ENCODE results near the gene MYH7. TPM values are rescaled to one million over a fixed set of nuclear protein-coding genes. Genes with fewer than 3 reads are reported as not detected.
"Not testable (repeated sequence)": the region's sequence is repeated elsewhere in the genome, so short reads cannot be mapped to it uniquely, and the experiment has no call there.

The MYH7 gene
- total RNA-seq, 2 experiments from 2014 or later, result 0.04 to 0.06 TPM

DNA sequence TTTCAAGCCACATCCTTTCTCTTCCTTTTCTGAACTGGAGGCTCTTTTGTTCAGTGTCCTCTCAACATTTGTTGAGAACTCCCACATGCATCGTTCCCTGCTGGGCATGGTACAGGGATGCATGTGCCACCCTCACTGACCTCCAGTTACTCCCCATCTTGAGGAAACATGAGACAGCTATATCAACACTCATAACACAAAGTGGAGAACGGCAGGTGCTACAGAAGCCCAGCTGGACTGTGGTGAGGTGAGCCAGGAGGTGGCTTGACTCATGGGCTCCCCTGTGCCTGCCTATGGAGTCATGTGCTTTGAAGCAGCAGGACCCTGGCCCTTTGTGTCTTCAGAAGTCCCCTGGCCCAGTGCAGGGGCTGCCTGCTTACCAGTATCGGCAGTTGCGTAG lies 37.1 kb downstream of the MYH7 start:
- H3K4me3 Mint-ChIP-seq, result no peak overlapping the region
- no peak for DNase-seq
- no peaks in the 10 kb centered on the region for H3K27me3 Mint-ChIP-seq
- no peak overlapping the region for H3K27ac Mint-ChIP-seq
- no peaks in the 10 kb centered on the region for H3K4me1 Mint-ChIP-seq
- H3K36me3 Mint-ChIP-seq, result no peaks in the 10 kb centered on the region
- no peaks in the 10 kb centered on the region for H3K9me3 Mint-ChIP-seq

DNA sequence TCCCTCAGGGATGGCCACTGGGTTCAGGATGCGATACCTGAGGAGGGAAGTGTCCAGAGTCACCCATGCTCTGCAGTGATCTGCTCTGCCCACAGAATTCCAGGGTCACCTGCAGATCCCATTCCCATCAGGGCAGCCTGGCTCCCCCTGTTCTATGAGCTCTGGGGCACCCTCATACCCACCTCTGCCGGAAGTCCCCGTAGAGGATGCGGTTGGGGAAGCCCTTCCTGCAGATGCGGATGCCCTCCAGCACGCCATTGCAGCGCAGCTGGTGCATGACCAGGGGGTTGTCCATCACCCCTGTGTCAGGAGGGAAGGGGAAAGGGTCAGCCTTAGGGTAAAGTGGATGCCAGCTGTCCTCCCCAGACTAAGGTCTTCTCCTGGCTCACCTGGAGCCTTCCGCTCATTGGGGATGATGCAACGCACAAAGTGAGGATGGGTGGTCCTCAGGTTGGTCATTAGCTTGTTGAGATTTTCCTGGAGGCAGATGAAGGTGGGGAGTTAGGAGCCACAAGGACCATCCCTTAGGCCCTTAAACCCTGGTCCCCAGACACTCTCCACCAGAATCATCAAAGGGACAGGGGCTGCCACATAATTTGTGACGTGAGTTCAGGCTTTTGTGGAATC lies 38.6 kb downstream of the MYH7 start:
- Mint-ChIP-seq H3K27me3 (no peaks in the 10 kb centered on the region), H3K4me1 (no peaks in the 10 kb centered on the region), H3K4me3 (no peak overlapping the region), H3K9me3 (no peaks in the 10 kb centered on the region), H3K27ac (no peak overlapping the region), H3K36me3 (no peaks in the 10 kb centered on the region)
- DNase-seq, result no peak

DNA sequence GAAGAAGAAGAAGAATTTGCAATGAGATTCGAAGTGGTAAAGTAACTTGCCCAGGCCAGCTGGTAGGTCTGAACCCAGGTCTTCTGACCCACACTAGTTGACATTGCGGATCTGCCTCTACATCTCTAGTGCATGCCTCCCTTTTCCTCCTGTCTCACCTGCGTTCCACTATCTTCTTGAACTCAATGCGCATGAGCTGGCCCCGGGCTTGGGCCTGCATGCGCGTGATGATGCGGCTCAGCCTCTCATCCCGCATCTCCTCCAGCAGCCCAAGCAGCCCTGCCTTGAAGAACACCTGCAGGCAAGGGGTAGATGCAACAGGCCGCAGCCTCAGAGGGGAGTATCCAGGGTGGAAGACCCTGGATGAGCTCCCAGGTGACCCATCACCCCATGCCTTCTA lies 39.3 kb downstream of the MYH7 start:
- DNase-seq, result no peak
- Mint-ChIP-seq H3K9me3 (no peaks in the 10 kb centered on the region), H3K27me3 (no peaks in the 10 kb centered on the region), H3K4me3 (no peak overlapping the region), H3K4me1 (no peaks in the 10 kb centered on the region), H3K36me3 (no peaks in the 10 kb centered on the region), H3K27ac (no peak overlapping the region)

DNA sequence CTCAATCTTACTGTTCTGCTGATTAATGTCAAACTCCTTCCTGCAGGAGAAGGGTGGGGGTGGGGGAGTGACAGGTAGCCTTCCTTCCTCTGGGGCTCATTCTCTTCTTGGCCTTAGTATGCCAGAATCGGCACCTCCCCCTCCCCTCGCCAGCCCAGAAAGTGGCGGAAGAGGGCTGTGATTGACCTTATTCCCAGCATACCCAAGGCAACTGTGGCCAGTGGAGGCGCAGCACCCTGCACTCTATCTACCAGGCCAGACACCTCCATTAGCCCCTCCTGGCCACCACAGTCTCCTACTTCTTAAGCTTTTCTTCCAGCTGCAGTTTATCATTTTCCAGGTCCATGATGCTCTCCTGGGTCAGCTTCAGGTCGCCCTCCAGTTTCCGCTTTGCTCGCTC lies 42.8 kb downstream of the MYH7 start:
- H3K27ac Mint-ChIP-seq, result no peak overlapping the region
- no peaks in the 10 kb centered on the region for H3K36me3 Mint-ChIP-seq

DNA sequence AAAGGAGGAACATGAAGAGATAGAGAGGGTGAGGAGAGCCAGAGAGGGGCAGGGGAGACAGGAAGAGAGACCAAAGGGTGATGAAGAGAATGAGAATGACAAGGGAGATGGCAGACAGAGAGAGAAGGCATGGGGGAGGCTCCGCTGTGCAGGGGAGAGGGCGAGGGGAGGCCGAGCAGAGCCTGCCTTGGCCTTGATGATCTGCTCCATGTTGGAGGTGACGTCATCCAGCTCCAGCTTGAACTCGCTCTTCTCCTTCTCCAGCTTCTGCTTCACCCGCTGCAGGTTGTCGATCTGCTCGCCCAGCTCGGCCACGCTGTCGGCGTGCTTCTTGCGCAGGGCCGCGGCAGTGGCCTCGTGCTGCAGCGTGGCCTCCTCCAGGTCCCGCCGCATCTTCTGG lies 45.6 kb downstream of the MYH7 start:
- not testable (repeated sequence) for H3K4me1 Mint-ChIP-seq, H3K9me3 Mint-ChIP-seq, H3K36me3 Mint-ChIP-seq, H3K4me3 Mint-ChIP-seq, H3K27ac Mint-ChIP-seq, DNase-seq, H3K27me3 Mint-ChIP-seq

More for the DNA sequence above, 42.8 kb downstream of the MYH7 start:
- no peaks in the 10 kb centered on the region for H3K27me3 Mint-ChIP-seq
- no peak overlapping the region for H3K4me3 Mint-ChIP-seq
- no peaks in the 10 kb centered on the region for H3K4me1 Mint-ChIP-seq
- no peaks in the 10 kb centered on the region for H3K9me3 Mint-ChIP-seq
- no peak for DNase-seq

DNA sequence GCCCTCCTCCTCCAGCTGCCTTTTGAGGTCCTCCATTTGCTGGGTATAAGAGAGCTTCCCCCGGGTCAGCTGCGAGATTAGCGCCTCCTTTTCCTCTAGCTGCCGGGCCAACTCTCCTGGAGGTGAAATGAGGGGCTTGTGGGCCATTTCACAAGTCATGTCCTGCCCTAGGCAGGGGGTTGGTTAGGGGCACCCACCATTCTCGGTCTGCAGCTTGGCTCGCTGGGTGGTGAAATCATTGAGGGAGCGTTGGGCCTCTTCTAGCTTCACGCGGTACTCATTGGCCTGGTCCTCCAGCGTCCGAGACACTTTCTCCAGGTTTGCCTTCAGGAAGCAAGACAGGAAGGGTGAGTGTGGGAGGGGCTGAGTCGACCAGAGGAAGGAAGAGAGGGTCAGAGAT lies 46.1 kb downstream of the MYH7 start:
- no peak for DNase-seq
- Mint-ChIP-seq H3K27ac (no peak overlapping the region), H3K9me3 (no peaks in the 10 kb centered on the region), H3K4me3 (no peak overlapping the region), H3K27me3 (no peaks in the 10 kb centered on the region), H3K36me3 (no peaks in the 10 kb centered on the region), H3K4me1 (no peaks in the 10 kb centered on the region)

DNA sequence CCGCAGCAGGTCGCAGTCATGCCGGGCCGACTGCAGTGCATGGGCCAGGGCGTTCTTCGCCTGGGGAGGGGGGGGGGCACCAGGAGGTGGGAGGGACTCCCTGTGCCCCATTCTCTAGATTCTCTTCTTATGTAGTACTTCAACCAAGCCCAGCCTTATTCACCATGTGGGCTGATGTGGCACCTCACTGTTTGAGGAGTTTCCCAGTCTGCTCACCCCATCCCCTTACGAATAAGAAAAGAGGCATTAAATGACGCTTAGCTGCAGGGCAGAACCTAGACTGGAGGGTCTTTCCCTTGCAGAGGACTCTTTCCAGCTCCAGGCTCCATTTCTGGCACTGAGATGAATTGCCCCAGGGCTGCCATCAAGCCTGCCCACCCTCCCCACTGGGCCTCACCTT lies 46.5 kb downstream of the MYH7 start:
- no peaks in the 10 kb centered on the region for H3K4me1 Mint-ChIP-seq
- no peaks in the 10 kb centered on the region for H3K27me3 Mint-ChIP-seq
- no peak overlapping the region for H3K27ac Mint-ChIP-seq
- DNase-seq, result no peak
- H3K4me3 Mint-ChIP-seq, result no peak overlapping the region
- H3K36me3 Mint-ChIP-seq, result no peaks in the 10 kb centered on the region
- H3K9me3 Mint-ChIP-seq, result no peaks in the 10 kb centered on the region

DNA sequence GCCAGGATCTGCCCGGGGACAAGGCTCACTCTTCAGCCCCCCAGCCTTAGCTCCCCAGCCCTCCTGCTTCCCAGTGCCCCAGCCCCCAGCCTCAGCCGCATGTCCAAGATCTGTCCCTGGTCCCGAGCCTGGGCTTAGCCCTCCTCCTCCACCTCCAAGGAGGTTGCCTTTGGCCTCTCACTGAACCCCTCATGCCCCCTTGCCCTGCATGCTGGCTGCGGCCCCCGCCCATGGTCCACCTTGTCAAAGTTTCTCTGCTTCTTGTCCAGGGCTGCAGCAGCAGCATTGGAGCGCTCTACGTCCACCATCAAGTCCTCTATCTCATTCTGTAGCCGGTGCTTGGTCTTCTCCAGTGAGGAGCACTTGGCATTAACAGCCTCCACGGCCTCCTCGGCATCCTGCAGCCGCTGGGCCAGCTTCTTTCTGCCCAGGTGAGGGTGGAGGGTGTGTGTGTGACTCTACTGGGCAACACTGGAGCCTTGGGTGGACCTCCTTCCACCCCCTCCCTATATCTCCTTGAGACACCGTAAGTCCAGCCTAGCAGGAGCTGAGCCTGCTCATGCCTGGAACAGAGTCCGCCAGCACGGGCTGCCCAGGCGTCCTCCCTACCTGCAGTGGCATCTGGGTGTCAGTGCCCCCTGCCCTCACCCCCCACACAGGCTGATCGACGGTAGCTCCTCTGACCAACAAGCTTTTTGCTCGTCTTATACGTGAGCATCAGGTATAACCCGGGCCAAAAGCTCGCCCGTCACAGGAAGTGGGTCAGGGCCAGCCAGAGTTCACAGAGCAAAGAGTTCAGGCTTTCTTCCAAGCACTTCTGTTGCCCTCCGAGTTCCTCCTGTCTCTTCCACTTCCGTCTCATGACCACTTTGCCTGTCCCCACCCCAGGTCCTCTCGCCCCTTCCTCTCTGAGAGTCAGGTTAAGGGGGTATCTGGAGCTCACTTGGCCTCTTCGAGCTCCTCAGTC lies 47.3 kb downstream of the MYH7 start:
- Mint-ChIP-seq H3K27ac (no peak overlapping the region), H3K4me1 (no peaks in the 10 kb centered on the region), H3K27me3 (no peaks in the 10 kb centered on the region)

DNA sequence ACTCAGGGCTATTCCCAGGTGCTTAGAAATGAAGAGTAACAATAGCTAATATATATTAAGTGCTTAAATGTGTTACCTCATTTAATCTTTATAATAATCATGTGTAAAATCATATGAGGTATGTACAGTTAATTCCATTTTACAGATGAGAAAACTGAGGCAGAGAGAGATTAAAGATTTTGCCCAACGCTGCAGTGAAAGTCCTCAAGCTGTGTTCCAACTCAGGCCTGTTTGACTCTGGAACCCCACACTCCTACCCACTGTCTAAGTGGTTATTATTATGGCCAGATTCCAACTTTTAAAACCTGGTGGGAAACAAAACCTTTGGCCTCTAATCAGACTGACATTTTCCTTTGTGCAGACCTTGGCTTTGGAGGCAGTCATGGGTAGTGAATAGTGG lies 48.5 kb downstream of the MYH7 start:
- no peak overlapping the region for H3K4me3 Mint-ChIP-seq
- H3K4me1 Mint-ChIP-seq, result no peaks in the 10 kb centered on the region
- H3K36me3 Mint-ChIP-seq, result no peaks in the 10 kb centered on the region
- H3K9me3 Mint-ChIP-seq, result no peaks in the 10 kb centered on the region
- DNase-seq, result no peak
- peaks cover 8% of the 10 kb centered on the region for H3K27me3 Mint-ChIP-seq
- H3K27ac Mint-ChIP-seq, result no peak overlapping the region

More for the DNA sequence above, 47.3 kb downstream of the MYH7 start:
- H3K9me3 Mint-ChIP-seq, result no peaks in the 10 kb centered on the region
- no peaks in the 10 kb centered on the region for H3K36me3 Mint-ChIP-seq
- H3K4me3 Mint-ChIP-seq, result no peak overlapping the region
- DNase-seq, result no peak

DNA sequence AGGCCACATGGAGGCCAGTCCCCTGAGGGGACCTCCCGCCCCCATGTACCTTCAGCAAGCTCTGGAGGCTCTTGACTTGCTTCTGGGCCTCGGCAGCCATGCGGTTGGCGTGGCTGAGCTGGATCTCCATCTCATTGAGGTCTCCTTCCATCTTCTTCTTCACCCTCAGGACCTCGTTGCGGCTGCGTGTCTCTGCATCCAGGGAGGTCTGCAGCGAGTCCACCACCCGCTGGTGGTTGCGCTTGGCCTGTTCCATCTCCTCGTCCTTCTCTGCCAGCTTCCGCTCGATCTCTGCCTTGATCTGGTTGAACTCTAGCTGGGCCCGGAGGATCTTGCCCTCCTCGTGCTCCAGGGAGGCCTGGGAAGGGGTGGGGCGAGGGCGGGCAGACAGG lies 49.2 kb downstream of the MYH7 start:
- H3K27ac Mint-ChIP-seq, H3K9me3 Mint-ChIP-seq, H3K4me1 Mint-ChIP-seq, DNase-seq, H3K36me3 Mint-ChIP-seq, H3K27me3 Mint-ChIP-seq, H3K4me3 Mint-ChIP-seq: not testable (repeated sequence)

DNA sequence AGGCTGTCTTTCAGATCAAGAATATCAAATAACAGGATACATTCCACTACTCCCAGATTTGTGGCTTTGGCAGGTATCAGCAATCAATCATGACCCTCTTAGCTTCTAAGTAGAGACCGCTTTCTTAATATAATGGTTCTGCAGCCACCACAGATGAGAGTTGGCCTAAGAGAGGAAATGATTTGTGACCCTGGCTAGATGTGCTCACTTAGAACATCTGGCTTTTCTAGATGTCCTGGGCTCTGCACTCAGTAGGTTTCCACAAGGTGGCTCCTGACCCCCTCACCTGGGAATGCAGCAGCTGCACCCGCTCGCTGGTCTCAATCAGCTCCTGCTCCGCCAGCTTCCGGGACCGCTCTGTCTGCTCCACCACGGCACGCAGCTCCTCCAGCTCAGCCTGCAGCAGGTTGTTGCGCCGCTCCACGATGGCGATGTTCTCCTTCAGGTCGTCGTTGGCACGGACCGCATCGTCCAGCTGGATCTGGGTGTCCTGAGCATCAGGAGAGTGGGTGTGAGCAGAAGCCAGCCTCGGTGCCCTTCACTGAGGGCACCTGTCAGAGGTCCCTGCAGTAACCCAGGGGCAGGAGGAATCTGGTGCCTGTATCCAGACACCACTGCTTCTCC lies 49.7 kb downstream of the MYH7 start:
- Mint-ChIP-seq H3K36me3 (no peaks in the 10 kb centered on the region), H3K4me1 (no peaks in the 10 kb centered on the region), H3K27me3 (peaks cover 9% of the 10 kb centered on the region), H3K4me3 (no peak overlapping the region), H3K9me3 (no peaks in the 10 kb centered on the region), H3K27ac (no peak overlapping the region)
- no peak for DNase-seq

DNA sequence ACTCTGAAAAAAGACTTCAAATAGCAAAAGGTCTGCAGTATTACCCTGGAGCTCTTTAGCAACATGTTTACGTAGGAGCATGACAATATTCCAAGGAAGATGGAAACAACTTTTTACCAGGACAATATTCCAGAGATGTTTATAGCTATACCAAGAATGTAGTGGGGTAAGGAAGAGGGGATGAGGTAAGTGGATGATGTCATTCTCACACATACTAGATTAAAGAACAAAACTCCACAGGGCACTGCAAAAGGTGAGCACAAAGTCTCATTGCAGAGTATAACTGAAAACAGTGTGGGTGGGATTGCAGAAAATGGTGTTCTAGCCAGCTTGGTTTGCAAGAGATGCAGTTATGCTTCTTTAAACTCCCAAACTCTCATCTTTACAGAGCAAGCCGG lies 50.2 kb downstream of the MYH7 start:
- Mint-ChIP-seq H3K27ac (no peak overlapping the region), H3K4me3 (no peak overlapping the region), H3K27me3 (peaks cover 9% of the 10 kb centered on the region), H3K36me3 (no peaks in the 10 kb centered on the region), H3K9me3 (no peaks in the 10 kb centered on the region), H3K4me1 (no peaks in the 10 kb centered on the region)
- no peak for DNase-seq

DNA sequence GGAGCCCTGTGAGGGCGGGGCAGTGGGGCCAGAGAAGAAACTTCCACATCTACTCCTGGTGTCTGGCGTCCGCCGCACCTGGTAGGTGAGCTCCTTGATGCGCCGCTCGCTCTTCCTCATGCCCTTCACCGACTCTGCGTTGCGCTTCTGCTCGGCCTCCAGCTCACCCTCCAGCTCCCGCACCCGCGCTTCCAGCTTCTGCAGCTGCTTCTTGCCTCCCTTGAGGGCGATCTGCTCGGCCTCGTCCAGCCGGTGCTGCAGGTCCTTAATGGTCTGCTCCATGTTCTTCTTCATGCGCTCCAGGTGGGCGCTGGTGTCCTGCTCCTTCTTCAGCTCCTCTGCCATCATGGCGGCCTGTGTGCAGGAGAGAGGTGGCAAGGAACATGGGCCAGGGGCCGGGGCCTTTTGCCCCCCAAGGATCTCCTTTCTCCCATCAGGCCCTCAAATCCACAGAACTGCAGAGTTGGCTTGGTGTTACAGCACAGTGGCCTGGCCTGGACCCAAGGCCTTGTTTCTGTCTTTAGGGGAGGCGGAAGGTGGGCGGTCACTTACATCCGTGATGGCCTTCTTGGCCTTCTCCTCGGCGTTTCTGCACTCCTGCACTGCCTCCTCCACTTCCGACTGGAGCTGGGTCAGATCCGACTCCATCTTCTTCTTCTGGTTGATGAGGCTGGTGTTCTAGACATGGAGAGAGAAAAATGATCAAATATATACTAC lies 50.9 kb downstream of the MYH7 start:
- H3K27ac Mint-ChIP-seq, result no peak overlapping the region
- H3K4me3 Mint-ChIP-seq, result no peak overlapping the region
- H3K36me3 Mint-ChIP-seq, result no peaks in the 10 kb centered on the region
- DNase-seq, result no peak
- H3K9me3 Mint-ChIP-seq, result no peaks in the 10 kb centered on the region
- peaks cover 9% of the 10 kb centered on the region for H3K27me3 Mint-ChIP-seq
- no peaks in the 10 kb centered on the region for H3K4me1 Mint-ChIP-seq

DNA sequence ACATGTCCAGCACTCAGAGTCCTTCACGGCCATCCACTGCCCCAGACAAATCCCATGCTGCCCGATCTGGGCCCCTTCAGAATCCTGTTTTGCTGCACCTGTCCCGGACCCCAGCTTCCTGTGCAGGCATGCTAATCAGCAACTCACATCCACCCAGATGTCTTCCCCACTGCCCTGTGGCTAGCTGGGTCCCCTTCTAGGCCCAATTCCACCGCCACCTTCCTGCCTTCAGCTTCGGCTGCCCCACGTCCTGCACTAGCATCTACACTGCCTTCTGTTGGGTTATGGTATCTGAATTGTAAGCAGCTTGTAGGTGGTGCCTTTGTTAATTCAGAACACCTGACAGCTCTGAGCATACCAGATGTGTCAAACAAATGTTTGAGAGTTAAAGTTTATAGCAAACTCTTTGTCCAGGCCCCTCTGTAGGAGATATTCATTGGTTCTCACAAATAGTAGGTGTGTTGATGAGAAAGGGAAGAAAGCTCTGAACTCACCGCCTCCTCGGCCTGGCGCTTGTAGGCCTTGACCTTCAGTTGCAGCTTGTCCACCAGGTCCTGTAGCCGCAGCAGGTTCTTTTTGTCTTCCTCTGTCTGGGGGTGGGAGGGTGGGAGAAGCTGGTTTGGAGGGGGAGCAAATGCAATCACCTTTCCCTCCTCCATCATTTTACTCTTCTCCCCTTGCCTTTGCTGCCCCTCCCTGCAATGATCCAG lies 52.6 kb downstream of the MYH7 start:
- no peaks in the 10 kb centered on the region for H3K36me3 Mint-ChIP-seq
- no peaks in the 10 kb centered on the region for H3K9me3 Mint-ChIP-seq
- no peaks in the 10 kb centered on the region for H3K4me1 Mint-ChIP-seq
- H3K27me3 Mint-ChIP-seq, result peaks cover 11% of the 10 kb centered on the region
- DNase-seq, result no peak
- H3K4me3 Mint-ChIP-seq, result no peak overlapping the region
- H3K27ac Mint-ChIP-seq, result no peak overlapping the region
